HCT116 (cell line): ENCODE measurements around the gene DNAJA4. TPM values are rescaled to one million over a fixed set of nuclear protein-coding genes. Genes with fewer than 3 reads are reported as not detected.

ENCODE experiments used
- ATAC-seq: fragments of 200-7000 bp; cut with Tn5 transposase; 2 replicates; pipeline ENCODE4 v1.9.1; 2020; ENCODE audit warnings: mild to moderate bottlenecking, moderate library complexity
- Bru-seq: library from RNA; stranded (reverse); fragments of 400-500 nt; gene quantifications from one replicate; lab custom pipeline; 2021; lab: Mats Ljungman, UMichigan
- BruChase-seq, 2 experiments: library from RNA; stranded (reverse); fragments of 400-500 nt; gene quantifications; one replicate each; lab custom pipeline; 2021; lab: Mats Ljungman, UMichigan
- BruUV-seq: library from RNA; stranded (reverse); fragments of 400-500 nt; replicated peaks from 2 replicates; lab custom pipeline; 2021; lab: Mats Ljungman, UMichigan
- CTCF ChIA-PET: fragments of 300-600 bp; sonication (Branson Sonifier 250); formaldehyde crosslinking; loops from one replicate; lab custom pipeline; 2021; ENCODE audit warnings: antibody characterized with exemption; lab: Charles Lee
- POLR2A ChIA-PET: fragments of 300-600, 350-600 bp; sonication (Branson Sonifier 250); formaldehyde crosslinking; loops from one replicate; lab custom pipeline; 2021; ENCODE audit warnings: antibody characterized with exemption; lab: Charles Lee
- RAD21 ChIA-PET, 2 experiments: fragments of 300-600 bp; sonication (Branson Sonifier 250); formaldehyde crosslinking; loops; one replicate each; lab custom pipeline; 2023; ENCODE audit warnings: low total read pairs in 2 of 2; ENCODE audit not compliant: uncharacterized antibody in 2 of 2, unreplicated experiment in 2 of 2, low non-redundant PET in 1 of 2; lab: Charles Lee
- DNase-seq: peaks from one replicate; pipeline ENCODE4 v3.0.0-alpha.2; 2010; ENCODE audit warnings: low read depth, low spot score
- H2AFZ ChIP-seq: fragments of 200-600 bp; shearing (Covaris generic), sonication (generic); 2 replicates; pipeline ENCODE4 v1.6.1; 2017; ENCODE audit warnings: low read depth, mixed run types, mixed read lengths, antibody characterized with exemption, low read length; ENCODE audit not compliant: poor library complexity, severe bottlenecking
- H3K27ac ChIP-seq: 2 replicates; pipeline ENCODE4 v1.5.1; 2012; ENCODE audit warnings: low read depth, low read length
- H3K27me3 ChIP-seq: fragments of 200-600 bp; sonication (generic); 2 replicates; pipeline ENCODE4 v1.6.1; 2016; ENCODE audit warnings: mixed run types, low read length, mixed read lengths; ENCODE audit not compliant: insufficient read depth
- H3K36me3 ChIP-seq, 2 experiments: fragments of 200-500 bp in 1 of 2; fragments of 200-600 bp in 1 of 2; sonication (Bioruptor generic) in 1 of 2; sonication (generic) in 1 of 2; 2 replicates each; pipeline versions ENCODE4 v1.5.1 to v1.6.1; 2014 to 2016; ENCODE audit warnings: low read length in 2 of 2, inconsistent platforms in 1 of 2, mixed read lengths in 1 of 2, mixed run types in 1 of 2; ENCODE audit not compliant: insufficient read depth in 2 of 2, control insufficient read depth in 1 of 2
- H3K4me1 ChIP-seq, 2 experiments: fragments of 200-600 bp in 1 of 2; sonication (generic) in 1 of 2; 2 replicates each; pipeline versions ENCODE4 v1.5.1 to v1.6.1; 2012 to 2017; ENCODE audit warnings: low read length in 2 of 2, inconsistent platforms in 1 of 2, mild to moderate bottlenecking in 1 of 2, mixed read lengths in 1 of 2, mixed run types in 1 of 2, moderate library complexity in 1 of 2; ENCODE audit not compliant: insufficient read depth in 2 of 2, control insufficient read depth in 1 of 2
- H3K4me2 ChIP-seq: fragments of 200-600 bp; sonication (generic); 2 replicates; pipeline ENCODE4 v1.6.1; 2017; ENCODE audit warnings: mixed run types, low read length, mixed read lengths
- H3K4me3 ChIP-seq, 2 experiments: fragments of 200-600 bp in 1 of 2; sonication (generic) in 1 of 2; replicated peaks in 1 of 2; 2 replicates each; pipeline ENCODE4 v1.5.1; 2011 to 2016; ENCODE audit warnings: low read length in 2 of 2, control low read depth in 1 of 2, low read depth in 1 of 2, mild to moderate bottlenecking in 1 of 2, mixed read lengths in 1 of 2, mixed run types in 1 of 2
- H3K79me2 ChIP-seq: fragments of 200-600 bp; sonication (generic); 2 replicates; pipeline ENCODE4 v1.6.1; 2017; ENCODE audit warnings: mild to moderate bottlenecking, mixed run types, low read length, moderate library complexity, mixed read lengths; ENCODE audit not compliant: insufficient read depth
- H3K9ac ChIP-seq: fragments of 200-600 bp; sonication (generic); 2 replicates; pipeline ENCODE4 v1.6.1; 2016; ENCODE audit warnings: low read length, mixed read lengths
- H3K9me2 ChIP-seq: fragments of 200-600 bp; sonication (generic), shearing (Covaris generic); 2 replicates; pipeline ENCODE4 v1.6.1; 2017; ENCODE audit warnings: mixed run types, mild to moderate bottlenecking, moderate library complexity; ENCODE audit not compliant: insufficient read depth
- H3K9me3 ChIP-seq, 2 experiments: fragments of 200-500 bp in 1 of 2; fragments of 200-600 bp in 1 of 2; sonication (Bioruptor generic) in 1 of 2; sonication (generic) in 1 of 2; 2 replicates each; pipeline ENCODE4 v1.6.1; 2014 to 2017; ENCODE audit warnings: low read length in 2 of 2, mixed read lengths in 2 of 2, inconsistent platforms in 1 of 2, low read depth in 1 of 2, mild to moderate bottlenecking in 1 of 2, mixed run types in 1 of 2, moderate library complexity in 1 of 2; ENCODE audit not compliant: control insufficient read depth in 1 of 2, insufficient read depth in 1 of 2
- H4K20me1 ChIP-seq: fragments of 200-600 bp; sonication (generic), shearing (Covaris generic); 2 replicates; pipeline ENCODE4 v1.6.1; 2017; ENCODE audit warnings: mixed run types, mild to moderate bottlenecking, moderate library complexity; ENCODE audit not compliant: insufficient read depth
- ATF3 ChIP-seq: IDR thresholded peaks from 2 replicates; pipeline ENCODE4 v1.6.1; 2012
- CEBPB ChIP-seq: IDR thresholded peaks from 2 replicates; pipeline ENCODE4 v1.6.1; 2012; ENCODE audit warnings: low read depth
- CTCF ChIP-seq, 3 experiments: fragments of 200-600 bp in 1 of 3; sonication (generic) in 1 of 3; IDR thresholded peaks in 2 of 3; conservative IDR thresholded peaks in 1 of 3; 2 replicates each; pipeline ENCODE4 v1.5.1; 2012 to 2017; ENCODE audit warnings: low read depth in 2 of 3, low read length in 2 of 3, antibody characterized with exemption in 1 of 3, borderline replicate concordance in 1 of 3, control low read depth in 1 of 3, mild to moderate bottlenecking in 1 of 3, mixed read lengths in 1 of 3, mixed run types in 1 of 3, moderate library complexity in 1 of 3; ENCODE audit not compliant: insufficient read depth in 1 of 3
- ELF1 ChIP-seq: IDR thresholded peaks from 2 replicates; pipeline ENCODE4 v1.6.1; 2012; ENCODE audit warnings: low read depth, borderline replicate concordance
- EZH2 ChIP-seq: fragments of 200-600 bp; sonication (generic); IDR thresholded peaks from 2 replicates; pipeline ENCODE4 v1.6.1; 2017; ENCODE audit warnings: antibody characterized with exemption, mixed run types
- EZH2phosphoT487 ChIP-seq: fragments of 200-600 bp; IDR thresholded peaks from 2 replicates; pipeline ENCODE4 v1.6.1; 2018; ENCODE audit warnings: antibody characterized with exemption, borderline replicate concordance
- FOSL1 ChIP-seq: IDR thresholded peaks from 2 replicates; pipeline ENCODE4 v1.6.1; 2012; ENCODE audit warnings: low read depth
- JUND ChIP-seq: IDR thresholded peaks from 2 replicates; pipeline ENCODE4 v1.6.1; 2012
- MAX ChIP-seq: IDR thresholded peaks from 2 replicates; pipeline ENCODE4 v1.6.1; 2012
- POLR2A ChIP-seq: IDR thresholded peaks from 2 replicates; pipeline ENCODE4 v1.7.0; 2011; ENCODE audit warnings: borderline replicate concordance; ENCODE audit not compliant: insufficient read depth, insufficient read length; ENCODE audit errors: extremely low read depth
- POLR2AphosphoS5 ChIP-seq: IDR thresholded peaks from 2 replicates; pipeline ENCODE4 v1.6.1; 2011; ENCODE audit warnings: mild to moderate bottlenecking, low read depth, low read length, moderate library complexity
- REST ChIP-seq: IDR thresholded peaks from 2 replicates; pipeline ENCODE4 v1.6.1; 2012; ENCODE audit warnings: low read depth
- SIN3A ChIP-seq: IDR thresholded peaks from 2 replicates; pipeline ENCODE4 v1.6.1; 2012; ENCODE audit warnings: low read depth
- SP1 ChIP-seq: IDR thresholded peaks from 2 replicates; pipeline ENCODE4 v1.6.1; 2012; ENCODE audit warnings: low read depth
- SRF ChIP-seq: IDR thresholded peaks from 2 replicates; pipeline ENCODE4 v1.6.1; 2012; ENCODE audit warnings: low read depth
- YY1 ChIP-seq: IDR thresholded peaks from 2 replicates; pipeline ENCODE4 v1.6.1; 2011; ENCODE audit warnings: low read length, low read depth, moderate library complexity, mild to moderate bottlenecking; ENCODE audit not compliant: insufficient replicate concordance; ENCODE audit errors: extremely low read depth
- ZFX ChIP-seq: fragments of 450-650 bp; IDR thresholded peaks from 2 replicates; pipeline ENCODE4 v1.6.1; 2017
- intact Hi-C: fragments of 100-400 bp; cut with micrococcal nuclease; formaldehyde crosslinking; loops from 2 replicates; pipeline ENCODE4 v1.10.0; 2022
- long read RNA-seq: library from polyadenylated mRNA; unstranded; transcript quantifications from one replicate; pipeline ENCODE4 v2.0.0, GENCODE V29; 2021; ENCODE audit not compliant: unreplicated experiment
- polyA plus RNA-seq: library from polyadenylated mRNA; unstranded; fragments of >200 nt; gene quantifications from 2 replicates; pipeline ENCODE4 v1.2.1, GENCODE V29; 2012; ENCODE audit warnings: missing spikeins
- total RNA-seq: library from RNA; stranded (reverse); gene quantifications from one replicate; pipeline ENCODE4 v1.2.1, GENCODE V29; 2021; ENCODE audit not compliant: unreplicated experiment

Gene DNAJA4
- 66.6 TPM for total RNA-seq
- polyA plus RNA-seq = 34.6 and 39.8 TPM in 2 replicates
- percentile 89 among the genes with signal in this experiment for Bru-seq, nascent RNA
- percentile 97 among the genes with signal in this experiment for BruChase-seq, experiment 1, labeled RNA remaining after a 6-hour chase
- percentile 96 among the genes with signal in this experiment for BruChase-seq, experiment 2, labeled RNA remaining after a 2-hour chase
- long read RNA-seq, transcript DNAJA4-203 (8 exons, 3,245 nt) = major isoform, 23 of 52 reads
- long read RNA-seq, transcript DNAJA4-202 (7 exons, 3,116 nt) = minor isoform, 12 of 52 reads
- long read RNA-seq, partial matches to known transcripts = 9 of 52 reads
- long read RNA-seq, other reads (novel, unspliced or antisense) = 6 of 52 reads

GRCh38 chr15:78264304-78265136 lies at the start of gene DNAJA4:
Gene DNAJA4 (plus strand): TSS chr15:78264562. CDS start chr15:78264764, 202 bp downstream.
- Histone ChIP-seq H3K27ac (peak within 1 kb of the TSS; percentile 98), H3K9me2 (no peaks in the 10 kb centered on the region), H3K9me3 (no peaks in the 10 kb centered on the region), H3K36me3 (peaks cover 2 to 23% of the 10 kb centered on the region in 2 experiments; a peak in 3 of 4 replicates), H3K79me2 (peaks cover 49% of the 10 kb centered on the region), H3K4me2 (peak within 1 kb of the TSS; percentile 95), H3K27me3 (no peaks in the 10 kb centered on the region), H4K20me1 (no peaks in the 10 kb centered on the region), H3K4me1 (peaks cover 8 to 23% of the 10 kb centered on the region in 2 experiments), H3K4me3 (peak within 1 kb of the TSS; percentile 65 to 75), H3K9ac (peak within 1 kb of the TSS; percentile 91), H2AFZ (no peak within 1 kb of the TSS)
- intact Hi-C loops = no loop called here
- no TSS peak for BruUV-seq
- peak; percentile 66 for ATAC-seq
- RAD21 ChIA-PET = interaction anchor here in 1 of 2 experiments (0.5 kb wide), 1 partner anchor 134 kb away, joined by 3 read pairs; no protein-coding TSS in a partner anchor
- POLR2A ChIA-PET = interaction anchor here (0.6 to 3.8 kb wide), 4 partner anchors 31 to 275 kb away, joined by 3 to 23 read pairs (median 3); partner anchors contain the start of gene SKIC8
- DNase-seq = no peak
- CTCF ChIA-PET = interaction anchor here (1.1 to 1.2 kb wide), 2 partner anchors 35 to 152 kb away, joined by 3 read pairs; partner anchors contain the start of gene SKIC8
- TF ChIP-seq POLR2AphosphoS5 (peak; percentile 28; the same call in 1 of the 2 replicates), SP1 (no peak), MAX (peak; percentile 81), JUND (no peak), CEBPB (no peak), SRF (no peak), ATF3 (no peak), REST (no peak), ELF1 (no peak), SIN3A (no peak), CTCF (IDR thresholded peaks at IDR 0.05 in 2 of 3, conservative IDR thresholded peaks at IDR 0.05 in 1 of 3; ENCODE audit: borderline replicate concordance in 1 of 3, insufficient read depth in 1 of 3, low read depth in 2 of 3, low read length in 2 of 3) (peak in 1 of 3 experiments; percentile 24; a peak in 1 of 6 replicates), YY1 (peak; percentile 20), ZFX (peak; percentile 98), FOSL1 (no peak), EZH2phosphoT487 (no peak), POLR2A (no peak), EZH2 (no peak)
